HepG2 (cell line): ENCODE results near the gene NCOA1. TPM values are rescaled to one million over a fixed set of nuclear protein-coding genes. Genes with fewer than 3 reads are reported as not detected.

Experiments
- ATAC-seq: fragments of 200-7000 bp; cut with Tn5 transposase; 3 replicates; pipeline ENCODE4 v1.9.1; 2020; ENCODE audit warnings: mild to moderate bottlenecking, moderate library complexity
- BruUV-seq: library from RNA; stranded (reverse); fragments of 400-500 nt; replicated peaks from 2 replicates; lab custom pipeline; 2021; lab: Mats Ljungman, UMichigan
- CTCF ChIA-PET: fragments of 300-600 bp; formaldehyde crosslinking; extraction: SDS; loops from one replicate; lab custom pipeline; 2021; ENCODE audit warnings: low total read pairs, inconsistent platforms, low intra/inter-chr PET ratio; lab: Yijun Ruan, JAX
- POLR2A ChIA-PET: fragments of 350-600 bp; sonication (Branson Sonifier 250); formaldehyde crosslinking; loops from one replicate; lab custom pipeline; 2020; ENCODE audit warnings: antibody characterized with exemption, inconsistent platforms; lab: Yijun Ruan, JAX
- DNase-seq: peaks from one replicate; pipeline ENCODE4 v3.0.0-alpha.2; 2015; ENCODE audit warnings: low spot score
- FAIRE-seq: peaks from 3 replicates; lab custom pipeline; 2011; peaks lifted over from hg19 to GRCh38; lab: Jason Lieb, UNC
- H2AFZ ChIP-seq: one replicate; pipeline ENCODE4 v1.6.1; 2011; ENCODE audit warnings: low read length, inconsistent platforms
- H3K27ac ChIP-seq: fragments of 300-600 bp; 3 replicates; pipeline ENCODE4 v1.8.0; 2011; ENCODE audit warnings: mixed run types, mild to moderate bottlenecking, mixed read lengths, low read length, inconsistent platforms; ENCODE audit not compliant: insufficient read depth; ENCODE audit errors: extremely low read length
- H3K27me3 ChIP-seq, 2 experiments: fragments of 200-600 bp in 1 of 2; 2 replicates in 1 of 2; 3 replicates in 1 of 2; pipeline versions ENCODE4 v1.6.0 to v1.8.0; 2011; ENCODE audit warnings: low read length in 2 of 2, mild to moderate bottlenecking in 2 of 2, moderate library complexity in 2 of 2, inconsistent platforms in 1 of 2; ENCODE audit not compliant: insufficient read depth in 2 of 2, control insufficient read depth in 1 of 2
- H3K36me3 ChIP-seq, 2 experiments: fragments of 200-600 bp in 1 of 2; replicated peaks in 1 of 2; 2 replicates in 1 of 2; 3 replicates in 1 of 2; pipeline versions ENCODE4 v1.5.1 to v1.8.0; 2011; ENCODE audit warnings: low read length in 2 of 2, inconsistent platforms in 1 of 2; ENCODE audit not compliant: insufficient read depth in 2 of 2, control insufficient read depth in 1 of 2
- H3K4me1 ChIP-seq: 2 replicates; pipeline ENCODE4 v1.5.1; 2012; ENCODE audit warnings: low read length, inconsistent platforms; ENCODE audit not compliant: insufficient read depth
- H3K4me2 ChIP-seq: 2 replicates; pipeline ENCODE4 v1.6.0; 2011; ENCODE audit warnings: low read depth, low read length, inconsistent platforms
- H3K4me3 ChIP-seq, 3 experiments: fragments of 200-600 bp in 1 of 3; sonication (generic), shearing (Covaris generic) in 1 of 3; replicated peaks in 1 of 3; 2 replicates each; pipeline ENCODE4 v1.5.1; 2011 to 2016; ENCODE audit warnings: low read length in 3 of 3, inconsistent platforms in 2 of 3, low read depth in 2 of 3, mild to moderate bottlenecking in 2 of 3, control low read depth in 1 of 3, mixed read lengths in 1 of 3; ENCODE audit not compliant: insufficient read depth in 1 of 3
- H3K79me2 ChIP-seq: one replicate; pipeline ENCODE4 v1.6.1; 2011; ENCODE audit warnings: low read length, inconsistent platforms; ENCODE audit not compliant: insufficient read depth
- H3K9ac ChIP-seq: 2 replicates; pipeline ENCODE4 v1.6.0; 2011; ENCODE audit warnings: mild to moderate bottlenecking, low read depth, low read length, inconsistent platforms; ENCODE audit not compliant: insufficient read depth
- H3K9me3 ChIP-seq: 2 replicates; pipeline ENCODE4 v1.5.1; 2012; ENCODE audit warnings: mild to moderate bottlenecking, low read length
- H4K20me1 ChIP-seq: 2 replicates; pipeline ENCODE4 v1.6.0; 2011; ENCODE audit warnings: inconsistent platforms, mild to moderate bottlenecking, low read length, moderate library complexity; ENCODE audit not compliant: insufficient read depth
- JUNB ChIP-seq: sonication (generic); formaldehyde crosslinking; IDR thresholded peaks from 2 replicates; pipeline ENCODE4 v1.8.0; 2022; ENCODE audit warnings: missing genetic modification reagents, mild to moderate bottlenecking, borderline replicate concordance
- ZNF431 ChIP-seq: sonication (generic); formaldehyde crosslinking; IDR thresholded peaks from 2 replicates; pipeline ENCODE4 v1.9.0; 2022; ENCODE audit warnings: missing genetic modification reagents, low read depth, mild to moderate bottlenecking, borderline replicate concordance
- WGBS: methylation state at CpG from one replicate; pipeline ENCODE4 v1.1.6; 2017; ENCODE audit warnings: low lambda C conversion rate; 5-methylcytosine and 5-hydroxymethylcytosine counted together
- in situ Hi-C: cut with HindIII; loops from 2 replicates; pipeline ENCODE4 v1.10.0; 2017; ENCODE audit warnings: low pct_unique_long_range_greater_than_20kb; ENCODE audit not compliant: extremely low pct_ligation_motif_present
- intact Hi-C: fragments of 100-400 bp; cut with micrococcal nuclease; formaldehyde crosslinking; loops from one replicate; pipeline ENCODE4 v1.10.0; 2022; ENCODE audit not compliant: unreplicated experiment
- polyA plus RNA-seq, 8 experiments: library from polyadenylated mRNA; depleted of rRNA in 3 of 8; stranded (reverse) in 7 of 8; unstranded in 1 of 8; fragments of >200 nt; fragmentation: Illumina TruSeq in 4 of 8; extraction: Trizol in 4 of 8; gene quantifications; 2 replicates each; pipeline versions ENCODE4 v1.2.1 to v1.2.3, GENCODE V29; 2011 to 2016; ENCODE audit warnings: low read depth in 4 of 8, missing spikeins in 1 of 8, mixed read lengths in 1 of 8; ENCODE audit not compliant: insufficient read depth in 1 of 8
- total RNA-seq, 5 experiments: library from RNA; depleted of rRNA; stranded (reverse); fragments of >200 nt; fragmentation: Illumina TruSeq; extraction: Trizol; gene quantifications; 2 replicates each; pipeline ENCODE4 v1.2.3, GENCODE V29; 2016; ENCODE audit warnings: low read depth in 1 of 5
- TF ChIP-seq, protein P1 (sequence below): IDR thresholded peaks from 2 replicates; pipeline ENCODE4 v1.6.1; 2016; ENCODE audit warnings: low read depth, control low read depth
- TF ChIP-seq, protein P2 (sequence below): IDR thresholded peaks from 2 replicates; pipeline ENCODE4 v1.6.1; 2016; ENCODE audit warnings: missing compliant biosample characterization, missing genetic modification reagents, borderline replicate concordance
- TF ChIP-seq, protein P3 (sequence below): sonication (generic); formaldehyde crosslinking; IDR thresholded peaks from 2 replicates; pipeline ENCODE4 v1.4.0; 2020; ENCODE audit warnings: missing genetic modification reagents
- TF ChIP-seq, protein P4 (sequence below): sonication (generic); formaldehyde crosslinking; IDR thresholded peaks from 2 replicates; pipeline ENCODE4 v1.9.0; 2021; ENCODE audit warnings: missing genetic modification reagents, borderline replicate concordance

Gene NCOA1
- total and polyA plus RNA-seq, 2 of the 13 experiments (the other 11 are each of a cell fraction or from before 2014, with no cell fraction given) = 10.0 to 10.4 TPM

DNA sequence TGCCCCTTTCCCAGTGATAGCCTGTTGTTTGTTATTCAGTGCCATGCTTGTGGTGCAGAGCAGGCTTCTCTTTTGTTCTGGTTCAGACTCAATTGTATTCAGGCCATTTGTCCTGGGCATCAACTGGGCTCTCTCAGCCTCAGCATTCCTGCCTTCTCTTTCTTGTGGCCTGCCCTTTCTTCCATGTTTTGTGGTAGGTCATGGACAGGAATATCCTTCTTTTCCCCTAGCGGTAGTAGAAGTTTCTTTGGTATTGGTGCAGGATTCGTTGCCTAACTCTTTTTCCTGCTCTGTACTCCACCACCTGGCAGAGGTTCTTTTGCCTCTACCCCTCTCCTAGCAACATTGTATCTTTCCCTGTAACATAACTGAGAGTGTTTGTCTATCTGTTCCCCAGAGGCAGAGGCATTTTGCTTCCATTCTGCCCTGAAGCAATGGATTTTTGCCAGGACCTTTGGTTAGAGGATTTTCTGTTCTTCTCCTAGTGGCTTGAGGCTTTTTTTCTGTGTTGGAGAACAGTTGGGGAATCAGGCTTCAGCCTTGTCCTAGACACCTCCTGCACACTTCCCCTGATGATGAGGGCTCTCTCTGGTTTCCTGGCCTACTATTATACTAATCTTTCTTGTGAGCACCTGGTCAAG is 68.5 kb downstream of the NCOA1 start (continued):
- TF ChIP-seq, protein P1, sequence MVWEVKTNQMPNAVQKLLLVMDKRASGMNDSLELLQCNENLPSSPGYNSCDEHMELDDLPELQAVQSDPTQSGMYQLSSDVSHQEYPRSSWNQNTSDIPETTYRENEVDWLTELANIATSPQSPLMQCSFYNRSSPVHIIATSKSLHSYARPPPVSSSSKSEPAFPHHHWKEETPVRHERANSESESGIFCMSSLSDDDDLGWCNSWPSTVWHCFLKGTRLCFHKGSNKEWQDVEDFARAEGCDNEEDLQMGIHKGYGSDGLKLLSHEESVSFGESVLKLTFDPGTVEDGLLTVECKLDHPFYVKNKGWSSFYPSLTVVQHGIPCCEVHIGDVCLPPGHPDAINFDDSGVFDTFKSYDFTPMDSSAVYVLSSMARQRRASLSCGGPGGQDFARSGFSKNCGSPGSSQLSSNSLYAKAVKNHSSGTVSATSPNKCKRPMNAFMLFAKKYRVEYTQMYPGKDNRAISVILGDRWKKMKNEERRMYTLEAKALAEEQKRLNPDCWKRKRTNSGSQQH (CRISPR knock-in tag) = no peak

DNA sequence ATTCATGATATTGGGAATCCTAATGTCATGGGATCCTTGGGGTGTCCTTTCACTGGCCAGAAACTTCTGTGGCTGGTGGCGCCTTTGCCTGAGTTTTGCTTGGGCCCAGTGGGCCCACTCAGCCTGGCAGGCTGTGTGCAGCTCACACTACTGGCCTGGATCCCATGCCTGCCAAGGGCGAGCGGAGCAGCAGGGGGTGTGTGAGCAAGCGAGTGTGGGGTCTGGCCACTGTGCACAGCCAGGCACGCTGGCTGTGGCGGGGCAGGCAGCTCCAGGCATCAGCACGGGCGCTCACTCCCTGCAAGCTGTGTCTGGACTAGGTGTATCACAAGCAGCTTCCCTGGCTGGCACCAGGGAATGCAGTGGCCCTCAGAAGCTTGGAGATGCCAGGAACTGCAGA is 74.5 kb downstream of the NCOA1 start:
- no peak overlapping the region for H2AFZ ChIP-seq
- H3K9me3 ChIP-seq = peaks cover 11% of the 10 kb centered on the region
- WGBS = over 99% methylated on average over 8 of the region's 8 CpGs
- intact Hi-C loops = no loop called here
- H3K27me3 ChIP-seq = no peaks in the 10 kb centered on the region
- POLR2A ChIA-PET = no interaction called here
- H3K4me2 ChIP-seq = no peak overlapping the region
- H3K27ac ChIP-seq = no peak overlapping the region
- TF ChIP-seq, protein P2, sequence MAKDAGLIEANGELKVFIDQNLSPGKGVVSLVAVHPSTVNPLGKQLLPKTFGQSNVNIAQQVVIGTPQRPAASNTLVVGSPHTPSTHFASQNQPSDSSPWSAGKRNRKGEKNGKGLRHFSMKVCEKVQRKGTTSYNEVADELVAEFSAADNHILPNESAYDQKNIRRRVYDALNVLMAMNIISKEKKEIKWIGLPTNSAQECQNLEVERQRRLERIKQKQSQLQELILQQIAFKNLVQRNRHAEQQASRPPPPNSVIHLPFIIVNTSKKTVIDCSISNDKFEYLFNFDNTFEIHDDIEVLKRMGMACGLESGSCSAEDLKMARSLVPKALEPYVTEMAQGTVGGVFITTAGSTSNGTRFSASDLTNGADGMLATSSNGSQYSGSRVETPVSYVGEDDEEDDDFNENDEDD (CRISPR knock-in tag) = no peak
- TF ChIP-seq ZNF431 (CRISPR knock-in tag) (no peak), JUNB (CRISPR knock-in tag) (no peak)
- TF ChIP-seq, protein P3, sequence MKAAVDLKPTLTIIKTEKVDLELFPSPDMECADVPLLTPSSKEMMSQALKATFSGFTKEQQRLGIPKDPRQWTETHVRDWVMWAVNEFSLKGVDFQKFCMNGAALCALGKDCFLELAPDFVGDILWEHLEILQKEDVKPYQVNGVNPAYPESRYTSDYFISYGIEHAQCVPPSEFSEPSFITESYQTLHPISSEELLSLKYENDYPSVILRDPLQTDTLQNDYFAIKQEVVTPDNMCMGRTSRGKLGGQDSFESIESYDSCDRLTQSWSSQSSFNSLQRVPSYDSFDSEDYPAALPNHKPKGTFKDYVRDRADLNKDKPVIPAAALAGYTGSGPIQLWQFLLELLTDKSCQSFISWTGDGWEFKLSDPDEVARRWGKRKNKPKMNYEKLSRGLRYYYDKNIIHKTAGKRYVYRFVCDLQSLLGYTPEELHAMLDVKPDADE (CRISPR knock-in tag) = no peak
- TF ChIP-seq, protein P4, sequence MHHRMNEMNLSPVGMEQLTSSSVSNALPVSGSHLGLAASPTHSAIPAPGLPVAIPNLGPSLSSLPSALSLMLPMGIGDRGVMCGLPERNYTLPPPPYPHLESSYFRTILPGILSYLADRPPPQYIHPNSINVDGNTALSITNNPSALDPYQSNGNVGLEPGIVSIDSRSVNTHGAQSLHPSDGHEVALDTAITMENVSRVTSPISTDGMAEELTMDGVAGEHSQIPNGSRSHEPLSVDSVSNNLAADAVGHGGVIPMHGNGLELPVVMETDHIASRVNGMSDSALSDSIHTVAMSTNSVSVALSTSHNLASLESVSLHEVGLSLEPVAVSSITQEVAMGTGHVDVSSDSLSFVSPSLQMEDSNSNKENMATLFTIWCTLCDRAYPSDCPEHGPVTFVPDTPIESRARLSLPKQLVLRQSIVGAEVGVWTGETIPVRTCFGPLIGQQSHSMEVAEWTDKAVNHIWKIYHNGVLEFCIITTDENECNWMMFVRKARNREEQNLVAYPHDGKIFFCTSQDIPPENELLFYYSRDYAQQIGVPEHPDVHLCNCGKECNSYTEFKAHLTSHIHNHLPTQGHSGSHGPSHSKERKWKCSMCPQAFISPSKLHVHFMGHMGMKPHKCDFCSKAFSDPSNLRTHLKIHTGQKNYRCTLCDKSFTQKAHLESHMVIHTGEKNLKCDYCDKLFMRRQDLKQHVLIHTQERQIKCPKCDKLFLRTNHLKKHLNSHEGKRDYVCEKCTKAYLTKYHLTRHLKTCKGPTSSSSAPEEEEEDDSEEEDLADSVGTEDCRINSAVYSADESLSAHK (CRISPR knock-in tag) = no peak
- TF ChIP-seq, all 625 proteins: peak for 0
- no peak for DNase-seq
- no peak overlapping the region for H3K9ac ChIP-seq
- BruUV-seq = no TSS peak
- in situ Hi-C loops = no loop called here
- no peak for ATAC-seq
- H3K4me3 ChIP-seq = no peak overlapping the region
- no peaks in the 10 kb centered on the region for H3K4me1 ChIP-seq
- no peaks in the 10 kb centered on the region for H3K79me2 ChIP-seq
- no peaks in the 10 kb centered on the region for H4K20me1 ChIP-seq
- no peak for FAIRE-seq
- CTCF ChIA-PET = no interaction called here
- peaks cover 0 to 2% of the 10 kb centered on the region in 2 experiments; a peak in 2 of 5 replicates for H3K36me3 ChIP-seq
